A549 (cell line): ENCODE results near the gene ADCY6.

Source experiments
- TF ChIP-seq, protein P1 (sequence below): IDR thresholded peaks from 2 replicates; pipeline ENCODE4 v1.6.1; 2012
- TF ChIP-seq, protein P2 (sequence below): fragments of >200 bp; sonication (Bioruptor Twin); formaldehyde crosslinking; IDR thresholded peaks from 3 replicates; pipeline ENCODE4 v1.5.1; 2016

DNA sequence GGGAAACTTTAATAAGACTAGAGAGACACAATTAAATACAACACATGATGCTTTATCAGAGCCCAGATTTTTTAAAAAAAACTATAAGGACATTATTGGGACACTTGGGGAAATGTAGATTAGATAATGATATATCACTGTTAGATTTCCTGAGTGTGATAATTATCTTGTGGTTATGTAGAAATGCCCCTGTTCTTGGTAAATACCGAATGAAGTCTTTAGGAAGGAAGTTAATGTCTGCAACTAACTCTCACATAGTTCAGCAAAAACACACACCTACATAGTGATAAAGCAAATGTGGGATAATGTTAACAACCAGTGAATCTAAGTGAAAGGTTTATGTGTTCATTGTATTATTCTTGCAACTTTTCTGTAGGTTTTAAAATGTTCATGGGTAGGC lies 14.8 kb upstream of the ADCY6 start:
- TF ChIP-seq, protein P1, sequence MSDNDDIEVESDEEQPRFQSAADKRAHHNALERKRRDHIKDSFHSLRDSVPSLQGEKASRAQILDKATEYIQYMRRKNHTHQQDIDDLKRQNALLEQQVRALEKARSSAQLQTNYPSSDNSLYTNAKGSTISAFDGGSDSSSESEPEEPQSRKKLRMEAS, result no peak
- TF ChIP-seq, protein P2, sequence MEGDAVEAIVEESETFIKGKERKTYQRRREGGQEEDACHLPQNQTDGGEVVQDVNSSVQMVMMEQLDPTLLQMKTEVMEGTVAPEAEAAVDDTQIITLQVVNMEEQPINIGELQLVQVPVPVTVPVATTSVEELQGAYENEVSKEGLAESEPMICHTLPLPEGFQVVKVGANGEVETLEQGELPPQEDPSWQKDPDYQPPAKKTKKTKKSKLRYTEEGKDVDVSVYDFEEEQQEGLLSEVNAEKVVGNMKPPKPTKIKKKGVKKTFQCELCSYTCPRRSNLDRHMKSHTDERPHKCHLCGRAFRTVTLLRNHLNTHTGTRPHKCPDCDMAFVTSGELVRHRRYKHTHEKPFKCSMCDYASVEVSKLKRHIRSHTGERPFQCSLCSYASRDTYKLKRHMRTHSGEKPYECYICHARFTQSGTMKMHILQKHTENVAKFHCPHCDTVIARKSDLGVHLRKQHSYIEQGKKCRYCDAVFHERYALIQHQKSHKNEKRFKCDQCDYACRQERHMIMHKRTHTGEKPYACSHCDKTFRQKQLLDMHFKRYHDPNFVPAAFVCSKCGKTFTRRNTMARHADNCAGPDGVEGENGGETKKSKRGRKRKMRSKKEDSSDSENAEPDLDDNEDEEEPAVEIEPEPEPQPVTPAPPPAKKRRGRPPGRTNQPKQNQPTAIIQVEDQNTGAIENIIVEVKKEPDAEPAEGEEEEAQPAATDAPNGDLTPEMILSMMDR, result no peak
